OCI-LY1 (cell line): Measurements from ENCODE around the gene OSBPL1A.

ENCODE experiments used
- H2AFZ ChIP-seq: fragments of 200-600 bp; sonication (generic), shearing (Covaris generic); 2 replicates; pipeline ENCODE4 v1.6.0; 2014; ENCODE audit warnings: antibody characterized with exemption, mild to moderate bottlenecking, low read length
- H3F3A ChIP-seq: fragments of 200-600 bp; sonication (generic), shearing (Covaris generic); 2 replicates; pipeline ENCODE4 v1.6.0; 2014; ENCODE audit warnings: mild to moderate bottlenecking, antibody characterized with exemption, low read length, moderate library complexity; ENCODE audit not compliant: insufficient read depth
- H3K27ac ChIP-seq: fragments of 200-600 bp; sonication (generic); 2 replicates; pipeline ENCODE4 v1.5.1; 2014; ENCODE audit warnings: low read length, mixed run types, mild to moderate bottlenecking, low read depth; ENCODE audit not compliant: poor library complexity, severe bottlenecking
- H3K27me3 ChIP-seq: fragments of 200-600 bp; sonication (generic); 2 replicates; pipeline ENCODE4 v1.6.0; 2014; ENCODE audit warnings: antibody characterized with exemption, mild to moderate bottlenecking, low read length, moderate library complexity; ENCODE audit not compliant: insufficient read depth
- H3K36me3 ChIP-seq: fragments of 200-600 bp; sonication (generic); 2 replicates; pipeline ENCODE4 v1.6.1; 2014; ENCODE audit warnings: mild to moderate bottlenecking, antibody characterized with exemption, low read length, moderate library complexity, mixed read lengths; ENCODE audit not compliant: insufficient read depth
- H3K4me1 ChIP-seq: fragments of 200-600 bp; sonication (generic); 2 replicates; pipeline ENCODE4 v1.5.1; 2014; ENCODE audit warnings: mild to moderate bottlenecking, low read length, moderate library complexity; ENCODE audit not compliant: insufficient read depth, severe bottlenecking
- H3K4me2 ChIP-seq: fragments of 200-600 bp; sonication (generic), shearing (Covaris generic); 2 replicates; pipeline ENCODE4 v1.6.1; 2014; ENCODE audit warnings: low read length
- H3K4me3 ChIP-seq: fragments of 200-600 bp; sonication (generic); 2 replicates; pipeline ENCODE4 v1.5.1; 2014; ENCODE audit warnings: low read length, low read depth, mild to moderate bottlenecking, mixed read lengths; ENCODE audit not compliant: poor library complexity, severe bottlenecking
- H3K79me2 ChIP-seq: fragments of 200-600 bp; shearing (Covaris generic); 2 replicates; pipeline ENCODE4 v1.6.1; 2016; ENCODE audit warnings: mixed run types, low read length, mixed read lengths; ENCODE audit not compliant: insufficient read depth
- H3K9ac ChIP-seq: fragments of 200-600 bp; sonication (generic), shearing (Covaris generic); 2 replicates; pipeline ENCODE4 v1.6.1; 2014; ENCODE audit warnings: mild to moderate bottlenecking, low read length, mixed read lengths
- H3K9me2 ChIP-seq: fragments of 200-600 bp; sonication (generic), shearing (Covaris generic); 2 replicates; pipeline ENCODE4 v1.6.1; 2014; ENCODE audit warnings: low read depth, mild to moderate bottlenecking, low read length, mixed read lengths
- H3K9me3 ChIP-seq: fragments of 200-600 bp; shearing (Covaris generic); 2 replicates; pipeline ENCODE4 v1.6.1; 2014; ENCODE audit warnings: low read length, mixed read lengths
- H4K20me1 ChIP-seq: fragments of 200-600 bp; sonication (generic), shearing (Covaris generic); 2 replicates; pipeline ENCODE4 v1.6.0; 2016; ENCODE audit warnings: mild to moderate bottlenecking, low read length; ENCODE audit not compliant: insufficient read depth
- EZH2 ChIP-seq: fragments of 200-600 bp; sonication (generic), shearing (Covaris generic); IDR thresholded peaks from 2 replicates; pipeline ENCODE4 v1.8.0; 2017; ENCODE audit warnings: borderline replicate concordance, mixed run types, mild to moderate bottlenecking, antibody characterized with exemption, low read length, moderate library complexity, mixed read lengths
- TF ChIP-seq, protein P1 (sequence below): fragments of 200-600 bp; sonication (generic), shearing (Covaris generic); IDR thresholded peaks from 2 replicates; pipeline ENCODE4 v1.5.1; 2017; ENCODE audit warnings: mild to moderate bottlenecking, antibody characterized with exemption, low read length, moderate library complexity, mixed read lengths

The OSBPL1A gene

DNA sequence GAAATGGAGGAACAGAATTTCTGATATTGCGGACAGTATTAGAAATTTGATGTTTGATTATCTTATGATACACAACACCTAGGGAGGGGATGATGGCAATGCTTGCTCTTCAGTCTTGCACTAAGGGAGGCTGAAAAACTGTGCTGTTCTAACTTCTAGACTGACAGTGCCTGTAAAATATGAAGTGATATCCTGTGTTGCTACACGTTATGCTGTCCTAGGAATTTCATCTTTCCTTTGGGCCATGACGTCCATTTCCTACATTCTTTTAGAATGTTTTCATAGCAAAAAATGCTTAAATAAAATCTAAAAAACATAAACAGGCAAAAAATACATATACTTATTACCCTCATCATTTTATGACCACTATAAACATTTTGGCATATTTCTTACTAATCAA, 55.3 kb downstream of the OSBPL1A start:
- Histone ChIP-seq H3K4me3 (no peak overlapping the region), H3K27ac (no peak overlapping the region), H3K79me2 (no peaks in the 10 kb centered on the region), H3K4me1 (no peaks in the 10 kb centered on the region), H3K4me2 (no peak overlapping the region), H2AFZ (no peak overlapping the region), H3K9me2 (no peaks in the 10 kb centered on the region), H3K9ac (no peak overlapping the region), H3K27me3 (no peaks in the 10 kb centered on the region), H3K9me3 (no peaks in the 10 kb centered on the region), H3K36me3 (no peaks in the 10 kb centered on the region; the same call in 1 of the 2 replicates), H3F3A (no peaks in the 10 kb centered on the region), H4K20me1 (no peaks in the 10 kb centered on the region)
- TF ChIP-seq, protein P1, sequence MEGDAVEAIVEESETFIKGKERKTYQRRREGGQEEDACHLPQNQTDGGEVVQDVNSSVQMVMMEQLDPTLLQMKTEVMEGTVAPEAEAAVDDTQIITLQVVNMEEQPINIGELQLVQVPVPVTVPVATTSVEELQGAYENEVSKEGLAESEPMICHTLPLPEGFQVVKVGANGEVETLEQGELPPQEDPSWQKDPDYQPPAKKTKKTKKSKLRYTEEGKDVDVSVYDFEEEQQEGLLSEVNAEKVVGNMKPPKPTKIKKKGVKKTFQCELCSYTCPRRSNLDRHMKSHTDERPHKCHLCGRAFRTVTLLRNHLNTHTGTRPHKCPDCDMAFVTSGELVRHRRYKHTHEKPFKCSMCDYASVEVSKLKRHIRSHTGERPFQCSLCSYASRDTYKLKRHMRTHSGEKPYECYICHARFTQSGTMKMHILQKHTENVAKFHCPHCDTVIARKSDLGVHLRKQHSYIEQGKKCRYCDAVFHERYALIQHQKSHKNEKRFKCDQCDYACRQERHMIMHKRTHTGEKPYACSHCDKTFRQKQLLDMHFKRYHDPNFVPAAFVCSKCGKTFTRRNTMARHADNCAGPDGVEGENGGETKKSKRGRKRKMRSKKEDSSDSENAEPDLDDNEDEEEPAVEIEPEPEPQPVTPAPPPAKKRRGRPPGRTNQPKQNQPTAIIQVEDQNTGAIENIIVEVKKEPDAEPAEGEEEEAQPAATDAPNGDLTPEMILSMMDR, result no peak
- TF ChIP-seq EZH2, result no peak

DNA sequence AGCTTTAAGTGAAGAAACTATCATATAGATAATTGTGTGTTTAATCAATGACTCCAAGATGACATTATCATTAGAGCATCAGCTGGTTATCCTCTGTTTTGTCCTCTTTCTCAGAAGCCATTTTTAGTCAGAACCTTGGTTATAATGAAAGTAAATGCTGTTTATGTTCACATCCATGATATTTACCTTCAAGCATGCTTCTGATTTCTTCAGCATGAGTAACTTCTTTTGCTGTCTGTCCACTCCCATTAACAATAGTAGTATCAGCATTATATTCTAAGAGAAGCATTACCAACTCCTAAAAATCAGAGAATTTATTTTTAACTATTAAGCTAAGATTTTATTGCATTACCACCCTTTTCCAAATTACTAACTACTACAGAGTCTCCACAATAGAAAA, 56.3 kb downstream of the OSBPL1A start:
- H3K36me3 ChIP-seq, result no peaks in the 10 kb centered on the region; the same call in 1 of the 2 replicates
- no peak overlapping the region for H3K27ac ChIP-seq
- no peaks in the 10 kb centered on the region for H3K9me3 ChIP-seq
- no peak overlapping the region for H3K4me2 ChIP-seq
- no peak for TF ChIP-seq EZH2
- TF ChIP-seq, protein P1, result no peak
- no peaks in the 10 kb centered on the region for H3K4me1 ChIP-seq
- H4K20me1 ChIP-seq, result no peaks in the 10 kb centered on the region
- no peak overlapping the region for H3K4me3 ChIP-seq
- no peaks in the 10 kb centered on the region for H3K79me2 ChIP-seq
- no peaks in the 10 kb centered on the region for H3K27me3 ChIP-seq
- no peak overlapping the region for H3K9ac ChIP-seq
- H3K9me2 ChIP-seq, result no peaks in the 10 kb centered on the region
- H2AFZ ChIP-seq, result no peak overlapping the region
- H3F3A ChIP-seq, result no peaks in the 10 kb centered on the region

DNA sequence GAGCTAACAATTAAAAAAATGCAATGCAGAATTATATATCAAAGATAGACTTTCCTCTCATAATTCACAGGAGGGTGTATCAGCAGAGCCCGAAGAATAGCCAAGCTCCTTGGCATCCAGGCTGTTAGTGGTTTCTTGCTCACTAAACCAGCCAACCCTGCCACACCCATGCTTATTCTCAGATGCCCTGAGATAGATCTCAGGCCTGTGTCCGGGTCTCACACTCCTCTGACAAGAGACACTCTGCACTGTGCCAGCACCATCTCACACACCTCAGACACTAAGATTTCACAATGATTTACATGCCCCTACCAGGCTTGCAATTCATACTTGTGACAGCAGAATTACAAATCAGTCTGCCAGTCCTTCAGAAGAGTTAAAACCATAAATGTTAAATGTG, 64.5 kb downstream of the OSBPL1A start:
- Histone ChIP-seq H3K9me3 (no peaks in the 10 kb centered on the region), H3K4me3 (no peak overlapping the region), H3K4me2 (no peak overlapping the region), H3K27ac (no peak overlapping the region), H4K20me1 (no peaks in the 10 kb centered on the region), H3K4me1 (no peaks in the 10 kb centered on the region), H2AFZ (no peak overlapping the region), H3K9ac (no peak overlapping the region), H3K79me2 (no peaks in the 10 kb centered on the region), H3F3A (no peaks in the 10 kb centered on the region), H3K27me3 (no peaks in the 10 kb centered on the region), H3K36me3 (no peaks in the 10 kb centered on the region), H3K9me2 (no peaks in the 10 kb centered on the region)
- TF ChIP-seq, protein P1, result no peak
- no peak for TF ChIP-seq EZH2
